Liver (tissue), 9 donors: ENCODE data around the gene MTMR12. TPM values are rescaled to one million over a fixed set of nuclear protein-coding genes. Genes with fewer than 3 reads are reported as not detected.

Experiments used
- DNase-seq: peaks from one replicate; pipeline ENCODE4 v3.0.0-alpha.2; 2017; ENCODE audit warnings: low spot score
- H3K27ac ChIP-seq, 2 donors: one replicate each; pipeline ENCODE4 v1.7.0; 2013; ENCODE audit warnings: inconsistent platforms in 2 of 2, low read length in 2 of 2, control low read depth in 1 of 2, low read depth in 1 of 2, mild to moderate bottlenecking in 1 of 2
- H3K27me3 ChIP-seq, 4 donors: one replicate each; pipeline versions ENCODE4 v1.6.1 to v1.7.0; 2013; ENCODE audit warnings: low read length in 3 of 4, inconsistent platforms in 1 of 4, mild to moderate bottlenecking in 1 of 4, moderate library complexity in 1 of 4; ENCODE audit not compliant: control insufficient read depth in 4 of 4, insufficient read depth in 4 of 4
- H3K36me3 ChIP-seq, 4 donors: one replicate each; pipeline versions ENCODE4 v1.6.1 to v1.7.0; 2013; ENCODE audit warnings: low read length in 3 of 4, mild to moderate bottlenecking in 3 of 4, low read depth in 1 of 4, moderate library complexity in 1 of 4; ENCODE audit not compliant: control insufficient read depth in 4 of 4, insufficient read depth in 3 of 4
- H3K4me1 ChIP-seq, 4 donors: one replicate each; pipeline versions ENCODE4 v1.6.1 to v1.7.0; 2013; ENCODE audit warnings: low read length in 3 of 4, mild to moderate bottlenecking in 3 of 4, moderate library complexity in 1 of 4; ENCODE audit not compliant: control insufficient read depth in 4 of 4, insufficient read depth in 4 of 4
- H3K4me3 ChIP-seq, 3 donors: one replicate each; pipeline versions ENCODE4 v1.6.1 to v1.7.0; 2013; ENCODE audit warnings: low read length in 3 of 3, control low read depth in 1 of 3, low read depth in 1 of 3, mild to moderate bottlenecking in 1 of 3
- H3K9ac ChIP-seq, 2 donors: one replicate each; pipeline ENCODE4 v1.7.0; 2013; ENCODE audit warnings: low read length in 2 of 2, mild to moderate bottlenecking in 2 of 2, moderate library complexity in 2 of 2, control low read depth in 1 of 2, low read depth in 1 of 2
- H3K9me3 ChIP-seq, 4 donors: one replicate each; pipeline versions ENCODE4 v1.6.1 to v1.7.0; 2013; ENCODE audit warnings: low read length in 3 of 4; ENCODE audit not compliant: control insufficient read depth in 4 of 4
- ATF3 ChIP-seq: IDR thresholded peaks from 2 replicates; pipeline ENCODE4 v1.6.1; 2016; ENCODE audit warnings: antibody characterized with exemption
- CTCF ChIP-seq: fragments of 150-350 bp; IDR thresholded peaks from 2 replicates; pipeline ENCODE4 v1.5.1; 2017; ENCODE audit warnings: improper control_type of control experiment, low read depth, low read length; ENCODE audit not compliant: missing input control
- EGR1 ChIP-seq, 2 donors: IDR thresholded peaks; 2 replicates each; pipeline ENCODE4 v1.6.1; 2016 to 2018; ENCODE audit warnings: antibody characterized with exemption in 2 of 2, low read depth in 2 of 2
- FOXA1 ChIP-seq: IDR thresholded peaks from 2 replicates; pipeline ENCODE4 v1.6.1; 2016; ENCODE audit warnings: antibody characterized with exemption
- FOXA2 ChIP-seq: IDR thresholded peaks from 2 replicates; pipeline ENCODE4 v1.6.1; 2016; ENCODE audit warnings: antibody characterized with exemption
- GABPA ChIP-seq, 2 donors: IDR thresholded peaks in 1 of 2; conservative IDR thresholded peaks in 1 of 2; 2 replicates each; pipeline ENCODE4 v1.6.1; 2016; ENCODE audit warnings: antibody characterized with exemption in 2 of 2, mild to moderate bottlenecking in 1 of 2, moderate library complexity in 1 of 2
- HNF4A ChIP-seq, 2 donors: conservative IDR thresholded peaks; 2 replicates each; pipeline ENCODE4 v1.6.1; 2016; ENCODE audit warnings: antibody characterized with exemption in 2 of 2, mild to moderate bottlenecking in 2 of 2
- HNF4G ChIP-seq: IDR thresholded peaks from 2 replicates; pipeline ENCODE4 v1.6.1; 2016; ENCODE audit warnings: antibody characterized with exemption
- JUND ChIP-seq, 2 donors: IDR thresholded peaks; 2 replicates each; pipeline ENCODE4 v1.6.1; 2016; ENCODE audit warnings: antibody characterized with exemption in 2 of 2
- MAX ChIP-seq: IDR thresholded peaks from 2 replicates; pipeline ENCODE4 v1.6.1; 2016; ENCODE audit warnings: antibody characterized with exemption
- NR2F2 ChIP-seq: IDR thresholded peaks from 2 replicates; pipeline ENCODE4 v1.6.1; 2016; ENCODE audit warnings: antibody characterized with exemption
- RAD21 ChIP-seq, 2 donors: IDR thresholded peaks; 2 replicates each; pipeline ENCODE4 v1.6.1; 2016; ENCODE audit warnings: antibody characterized with exemption in 2 of 2, mild to moderate bottlenecking in 2 of 2
- REST ChIP-seq: IDR thresholded peaks from 2 replicates; pipeline ENCODE4 v1.6.1; 2016; ENCODE audit warnings: antibody characterized with exemption, mild to moderate bottlenecking
- RXRA ChIP-seq, 2 donors: IDR thresholded peaks; 2 replicates each; pipeline ENCODE4 v1.6.1; 2017 to 2018; ENCODE audit warnings: antibody characterized with exemption in 2 of 2, mild to moderate bottlenecking in 1 of 2
- SP1 ChIP-seq: IDR thresholded peaks from 2 replicates; pipeline ENCODE4 v1.6.1; 2018; ENCODE audit warnings: antibody characterized with exemption, mild to moderate bottlenecking
- TAF1 ChIP-seq: conservative IDR thresholded peaks from 2 replicates; pipeline ENCODE4 v1.6.1; 2016; ENCODE audit warnings: antibody characterized with exemption, mild to moderate bottlenecking
- YY1 ChIP-seq: IDR thresholded peaks from 2 replicates; pipeline ENCODE4 v1.6.1; 2016; ENCODE audit warnings: antibody characterized with exemption, mild to moderate bottlenecking
- ZBTB33 ChIP-seq: IDR thresholded peaks from 2 replicates; pipeline ENCODE4 v1.6.1; 2016; ENCODE audit warnings: antibody characterized with exemption
- WGBS: extraction: QIAGEN DNeasy Blood & Tissue Kit; methylation state at CpG from one replicate; pipeline ENCODE4 v1.1.7; 2013; 5-methylcytosine and 5-hydroxymethylcytosine counted together
- polyA plus RNA-seq, 2 donors: library from polyadenylated mRNA; stranded (reverse) in 1 of 2; unstranded in 1 of 2; fragments of 200-250 nt in 1 of 2; fragments of >200 nt in 1 of 2; fragmentation: Nextera tagmentation in 1 of 2; extraction: Ambion mirVana in 1 of 2; gene quantifications; one replicate each; pipeline versions ENCODE4 v1.2.1 to v1.2.3, GENCODE V29; 2013 to 2015
- total RNA-seq, 2 donors: library from RNA; depleted of rRNA; stranded (reverse); fragments of >200 nt; gene quantifications; one replicate each; pipeline ENCODE4 v1.2.3, GENCODE V29; 2014
- donor health status: healthy.
- donor health status: healthy.
- donor health status: healthy.
- donor health status: healthy.
- donor health status: healthy.

MTMR12 gene
- total and polyA plus RNA-seq, 4 donors: 4.4 to 28.7 (median 15.8) TPM

- Histone ChIP-seq H3K9ac (peak overlapping the region; percentile 54 to 95), H3K4me3 (peak overlapping the region in 1 of 3 donors; percentile 18), H3K27me3 (no peaks in the 10 kb centered on the region), H3K27ac (peak overlapping the region; percentile 78 to 84), H3K9me3 (no peaks in the 10 kb centered on the region), H3K36me3 (no peaks in the 10 kb centered on the region), H3K4me1 (peaks cover 0 to 11% (median 2%) of the 10 kb centered on the region in 4 donors)
- DNase-seq: peak; percentile 66
- 7% methylated on average over 7 of the region's 7 CpGs for WGBS
- peak; percentile 96 for TF ChIP-seq YY1
- peak; percentile 50 to 78 for TF ChIP-seq HNF4A (conservative IDR thresholded peaks at IDR 0.05)
- no peak for TF ChIP-seq CTCF
- peak; percentile 81 for TF ChIP-seq FOXA1
- TF ChIP-seq REST: peak; percentile 93
- TF ChIP-seq GABPA (IDR thresholded peaks at IDR 0.05 in 1 of 2, conservative IDR thresholded peaks at IDR 0.05 in 1 of 2): peak in 1 of 2 donors; percentile 57
- TF ChIP-seq NR2F2: peak; percentile 56
- TF ChIP-seq TAF1: peak; percentile 92
- peak; percentile 29 for TF ChIP-seq ATF3
- peak; percentile 65 to 71 for TF ChIP-seq RAD21 (IDR thresholded peaks at IDR 0.05)
- peak; percentile 93 for TF ChIP-seq ZBTB33
- peak; percentile 93 for TF ChIP-seq MAX
- peak; percentile 61 to 80 for TF ChIP-seq JUND (IDR thresholded peaks at IDR 0.05)
- peak; percentile 84 for TF ChIP-seq SP1
- peak; percentile 66 to 92 for TF ChIP-seq RXRA (IDR thresholded peaks at IDR 0.05)
- no peak for TF ChIP-seq HNF4G
- TF ChIP-seq EGR1 (IDR thresholded peaks at IDR 0.05; ENCODE audit: low read depth in 2 of 2): peak in 1 of 2 donors; percentile 81
- peak; percentile 87 for TF ChIP-seq FOXA2
Measured at GRCh38 chr5:32193591-32193990, 119.1 kb downstream of the MTMR12 start.
